Activated CD8-positive, alpha-beta T cell treated with anti-CD3 and anti-CD28 coated beads, Interleukin-2, amount 10 ng/mL, durations not matched to agents 7 days and 5 days (primary cell): ENCODE results near the gene RAB12. TPM values are rescaled to one million over a fixed set of nuclear protein-coding genes. Genes with fewer than 3 reads are reported as not detected.

Experiments used
- ATAC-seq: fragments of 150-1000 bp; cut with Tn5 transposase; one replicate; pipeline ENCODE4 v1.10.0; 2021; ENCODE audit warnings: moderate library complexity
- CTCF ChIA-PET: fragments of 350-600 bp; sonication (Branson Sonifier 250); formaldehyde crosslinking; loops from one replicate; lab custom pipeline; 2021; ENCODE audit warnings: antibody characterized with exemption; lab: Charles Lee
- POLR2A ChIA-PET: fragments of 350-600 bp; sonication (Branson Sonifier 250); formaldehyde crosslinking; loops from one replicate; lab custom pipeline; 2021; ENCODE audit warnings: antibody characterized with exemption; lab: Charles Lee
- DNase-seq: peaks from one replicate; pipeline ENCODE4 v3.0.0-alpha.2; 2020
- H3K27ac Mint-ChIP-seq: one replicate; pipeline ENCODE4 v1.8.0; 2021; ENCODE audit warnings: mild to moderate bottlenecking, mixed read lengths
- H3K27me3 Mint-ChIP-seq: one replicate; pipeline ENCODE4 v1.8.0; 2021; ENCODE audit warnings: low read depth, mixed read lengths
- H3K36me3 Mint-ChIP-seq: one replicate; pipeline ENCODE4 v1.8.0; 2021; ENCODE audit warnings: low read depth, mixed read lengths
- H3K4me1 Mint-ChIP-seq: one replicate; pipeline ENCODE4 v1.8.0; 2021; ENCODE audit warnings: low read depth, mixed read lengths
- H3K4me3 Mint-ChIP-seq: one replicate; pipeline ENCODE4 v1.8.0; 2021; ENCODE audit warnings: mild to moderate bottlenecking, mixed read lengths
- H3K9me3 Mint-ChIP-seq: one replicate; pipeline ENCODE4 v1.8.0; 2022; ENCODE audit warnings: mixed read lengths; ENCODE audit not compliant: insufficient read depth
- total RNA-seq, 2 experiments: library from RNA; stranded (reverse); gene quantifications; one replicate each; pipeline ENCODE4 v1.2.3, GENCODE V29; 2021

Gene RAB12
- total RNA-seq, 2 experiments from 2014 or later: 14.5 to 15.2 TPM

- H3K9me3 Mint-ChIP-seq: no peaks in the 10 kb centered on the region
- H3K27me3 Mint-ChIP-seq: peaks cover 2% of the 10 kb centered on the region
- no peak overlapping the region for H3K4me3 Mint-ChIP-seq
- H3K27ac Mint-ChIP-seq: no peak overlapping the region
- POLR2A ChIA-PET: no interaction called here
- DNase-seq (no peak), ATAC-seq (no peak)
- no peaks in the 10 kb centered on the region for H3K4me1 Mint-ChIP-seq
- no peaks in the 10 kb centered on the region for H3K36me3 Mint-ChIP-seq
- CTCF ChIA-PET: interaction anchor here (2.0 kb wide), 1 partner anchor 23 kb away, joined by 14 read pairs; no protein-coding TSS in a partner anchor
Observed at GRCh38 chr18:8673256-8674209, 64.3 kb downstream of the RAB12 start.

- Mint-ChIP-seq H3K36me3 (no peaks in the 10 kb centered on the region), H3K9me3 (no peaks in the 10 kb centered on the region), H3K27me3 (peaks cover 2% of the 10 kb centered on the region), H3K4me1 (no peaks in the 10 kb centered on the region), H3K4me3 (no peak overlapping the region), H3K27ac (no peak overlapping the region)
- CTCF ChIA-PET: no interaction called here
- DNase-seq (no peak), ATAC-seq (no peak)
- POLR2A ChIA-PET: no interaction called here
Observed at GRCh38 chr18:8675057-8675456, 65.8 kb downstream of the RAB12 start.

- no peaks in the 10 kb centered on the region for H3K27me3 Mint-ChIP-seq
- CTCF ChIA-PET: interaction anchor here (1.2 kb wide), 1 partner anchor 15 kb away, joined by 5 read pairs; no protein-coding TSS in a partner anchor
- no peaks in the 10 kb centered on the region for H3K36me3 Mint-ChIP-seq
Observed at GRCh38 chr18:8681196-8681595, 72.0 kb downstream of the RAB12 start.

GRCh38 chr18:8684577-8684976 is 75.3 kb downstream of the RAB12 start:
- H3K4me1 Mint-ChIP-seq: peaks cover 3% of the 10 kb centered on the region
- H3K4me3 Mint-ChIP-seq: no peak overlapping the region
- CTCF ChIA-PET: no interaction called here
- no peak overlapping the region for H3K27ac Mint-ChIP-seq
- no peaks in the 10 kb centered on the region for H3K9me3 Mint-ChIP-seq
- POLR2A ChIA-PET: no interaction called here
- ATAC-seq (no peak), DNase-seq (no peak)
- H3K36me3 Mint-ChIP-seq: no peaks in the 10 kb centered on the region
- no peaks in the 10 kb centered on the region for H3K27me3 Mint-ChIP-seq

More at GRCh38 chr18:8681196-8681595, 72.0 kb downstream of the RAB12 start:
- H3K4me1 Mint-ChIP-seq: peaks cover 3% of the 10 kb centered on the region
- no peaks in the 10 kb centered on the region for H3K9me3 Mint-ChIP-seq
- no peak overlapping the region for H3K27ac Mint-ChIP-seq
- no peak for DNase-seq
- no peak overlapping the region for H3K4me3 Mint-ChIP-seq
- POLR2A ChIA-PET: no interaction called here
- ATAC-seq: no peak

DNA sequence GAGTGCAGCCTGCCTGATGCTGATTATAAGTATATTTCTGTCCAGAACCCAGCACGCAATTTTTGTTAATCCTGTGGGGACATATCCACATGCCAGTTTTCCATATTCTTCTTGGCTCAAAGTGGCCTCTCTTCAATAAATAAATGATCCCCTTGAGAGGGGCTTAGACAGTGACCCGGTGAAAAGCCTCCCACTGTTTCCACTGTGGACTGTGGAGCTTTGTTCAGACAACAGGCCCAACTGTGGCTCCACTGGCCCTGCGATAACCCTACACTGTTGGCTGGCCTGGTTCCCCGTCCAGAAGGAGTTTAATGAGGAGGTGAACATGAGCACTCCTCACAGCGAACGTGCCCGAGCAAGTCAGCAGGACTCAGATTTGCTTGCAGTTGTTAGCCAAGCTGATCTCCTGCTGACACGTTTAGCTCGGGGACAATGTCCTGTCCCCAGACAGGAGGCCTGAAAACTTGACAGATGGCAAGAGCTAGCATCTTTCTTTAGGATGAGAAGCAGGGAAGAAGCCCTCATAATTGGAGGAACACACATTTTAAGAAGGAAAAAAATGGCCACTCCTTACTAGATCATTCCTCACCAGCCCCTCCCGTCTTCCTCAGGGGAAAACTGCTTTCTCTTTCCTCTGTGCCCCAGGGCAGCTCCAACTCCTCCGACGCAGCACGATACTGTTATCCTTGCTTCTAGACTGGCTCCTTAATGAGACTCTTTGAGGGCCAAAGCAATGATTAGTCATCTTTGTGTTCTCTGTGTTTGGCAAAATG is 76.1 kb downstream of the RAB12 start:
- ATAC-seq (no peak), DNase-seq (no peak)
- H3K27me3 Mint-ChIP-seq: no peaks in the 10 kb centered on the region
- H3K27ac Mint-ChIP-seq: no peak overlapping the region
- ChIA-PET POLR2A (no interaction called here), CTCF (no interaction called here)
- H3K36me3 Mint-ChIP-seq: no peaks in the 10 kb centered on the region
- H3K4me1 Mint-ChIP-seq: peaks cover 3% of the 10 kb centered on the region
- no peak overlapping the region for H3K4me3 Mint-ChIP-seq
- H3K9me3 Mint-ChIP-seq: no peaks in the 10 kb centered on the region

- ChIA-PET POLR2A (no interaction called here), CTCF (no interaction called here)
- DNase-seq (no peak), ATAC-seq (no peak)
- Mint-ChIP-seq H3K9me3 (no peaks in the 10 kb centered on the region), H3K27ac (no peak overlapping the region), H3K4me1 (peaks cover 3% of the 10 kb centered on the region), H3K4me3 (no peak overlapping the region), H3K36me3 (no peaks in the 10 kb centered on the region), H3K27me3 (no peaks in the 10 kb centered on the region)
Observed at GRCh38 chr18:8685914-8686216, 76.6 kb downstream of the RAB12 start.

DNA sequence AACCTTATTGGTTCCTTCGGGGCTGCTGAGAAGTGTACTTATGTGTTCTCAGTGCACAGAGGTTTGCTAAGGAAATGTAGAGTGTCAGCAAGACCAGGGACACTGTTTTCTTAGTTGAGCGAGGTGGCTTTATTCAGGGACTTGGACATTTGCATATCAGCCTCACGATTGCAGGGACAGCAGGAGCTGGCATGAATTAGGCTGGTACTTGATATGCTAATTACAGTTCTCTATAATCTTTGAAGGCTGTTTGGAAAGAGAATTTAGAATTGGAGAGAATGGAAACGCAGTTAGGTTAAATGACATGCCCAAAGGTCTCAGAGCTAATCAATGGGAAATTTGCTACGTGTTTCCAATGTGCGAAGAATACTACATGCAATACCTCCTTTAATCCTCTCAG is 77.4 kb downstream of the RAB12 start:
- Mint-ChIP-seq H3K4me3 (no peak overlapping the region), H3K27ac (no peak overlapping the region), H3K9me3 (no peaks in the 10 kb centered on the region), H3K4me1 (no peaks in the 10 kb centered on the region), H3K36me3 (no peaks in the 10 kb centered on the region), H3K27me3 (no peaks in the 10 kb centered on the region)
- no peak for ATAC-seq
- DNase-seq: no peak
- ChIA-PET POLR2A (no interaction called here), CTCF (no interaction called here)

- Mint-ChIP-seq H3K4me1 (no peaks in the 10 kb centered on the region), H3K27me3 (no peaks in the 10 kb centered on the region), H3K36me3 (no peaks in the 10 kb centered on the region), H3K9me3 (no peaks in the 10 kb centered on the region), H3K4me3 (no peak overlapping the region), H3K27ac (no peak overlapping the region)
- ATAC-seq (no peak), DNase-seq (no peak)
- CTCF ChIA-PET: interaction anchor here (1.9 kb wide), 1 partner anchor 9 kb away, joined by 5 read pairs; no protein-coding TSS in a partner anchor
- POLR2A ChIA-PET: interaction anchor here (0.6 to 0.7 kb wide), 2 partner anchors 114 to 1416 kb away, joined by 6 to 7 read pairs; no protein-coding TSS in a partner anchor
Observed at GRCh38 chr18:8688216-8688800, 79.1 kb downstream of the RAB12 start.

DNA sequence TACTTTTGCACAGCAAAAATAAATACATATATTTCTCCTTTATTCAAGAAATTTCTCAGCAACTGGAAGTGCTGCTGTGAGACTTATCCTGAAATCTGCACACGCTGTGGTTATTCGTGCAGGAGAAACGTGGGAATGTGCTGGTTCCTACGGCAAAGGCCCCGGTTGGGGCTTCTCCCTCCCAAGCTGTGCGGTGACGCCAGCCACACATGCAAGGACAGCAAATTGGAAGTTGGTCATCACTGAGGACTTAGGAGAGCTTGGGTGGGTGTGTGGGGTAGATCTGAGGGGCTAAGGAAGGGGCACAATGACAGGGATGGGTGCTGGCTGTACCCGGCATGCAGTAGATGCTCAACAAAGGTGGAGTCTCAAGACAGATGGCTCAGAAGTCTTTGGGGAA is 79.6 kb downstream of the RAB12 start:
- CTCF ChIA-PET: interaction anchor here (1.9 kb wide), 1 partner anchor 8 kb away, joined by 5 read pairs; no protein-coding TSS in a partner anchor
- no peak overlapping the region for H3K4me3 Mint-ChIP-seq
- no peaks in the 10 kb centered on the region for H3K36me3 Mint-ChIP-seq
- H3K27me3 Mint-ChIP-seq: no peaks in the 10 kb centered on the region
- no peaks in the 10 kb centered on the region for H3K9me3 Mint-ChIP-seq
- DNase-seq (no peak), ATAC-seq (no peak)
- no peaks in the 10 kb centered on the region for H3K4me1 Mint-ChIP-seq
- POLR2A ChIA-PET: interaction anchor here (0.6 to 0.7 kb wide), 2 partner anchors 113 to 1416 kb away, joined by 6 to 7 read pairs; no protein-coding TSS in a partner anchor
- no peak overlapping the region for H3K27ac Mint-ChIP-seq
